ENCODE data around the gene SLC23A2. TPM values are rescaled to one million over a fixed set of nuclear protein-coding genes. Genes with fewer than 3 reads are reported as not detected.
A peak's percentile ranks its signal among the peaks of the same experiment; 100 is the strongest.

Gene SLC23A2
- total RNA-seq, 2 experiments from 2014 or later, result 14.3 to 25.7 TPM

- intact Hi-C loops (cut with micrococcal nuclease; ENCODE audit: unreplicated experiment), result loop anchor here (10.0 kb wide), 1 partner anchor 244 kb away; no protein-coding TSS in a partner anchor
- H3K9me2 ChIP-seq (ENCODE audit: insufficient read depth, low read length), result no peaks in the 10 kb centered on the region
- DNase-seq (ENCODE audit: low spot score), result no peak
- BruUV-seq (replicated peaks), result no TSS peak
- H4K20me1 ChIP-seq (ENCODE audit: insufficient read depth, low read length), result peaks cover 3% of the 10 kb centered on the region; the same call in 1 of the 2 replicates
- no peak overlapping the region for H3K4me3 ChIP-seq (ENCODE audit: low read depth, low read length, poor library complexity, severe bottlenecking)
- H3K4me2 ChIP-seq (ENCODE audit: low read length), result no peak overlapping the region
- ChIA-PET CTCF (ENCODE audit: unreplicated experiment) (interaction anchor here (0.7 to 1.3 kb wide), 2 partner anchors 189 to 191 kb away, joined by 3 read pairs; no protein-coding TSS in a partner anchor), POLR2A (interaction anchor here (0.6 kb wide), 2 partner anchors 9 to 189 kb away, joined by 3 read pairs; no protein-coding TSS in a partner anchor)
- H3K4me1 ChIP-seq (ENCODE audit: insufficient read depth, low read length, poor library complexity, severe bottlenecking), result peaks cover 18% of the 10 kb centered on the region
- peaks cover 19% of the 10 kb centered on the region for H3K36me3 ChIP-seq (ENCODE audit: insufficient read depth, low read length)
- no peak for TF ChIP-seq CTCF (conservative IDR thresholded peaks at IDR 0.05; ENCODE audit: low read length)
- no peak for TF ChIP-seq EZH2phosphoT487 (IDR thresholded peaks at IDR 0.05; ENCODE audit: borderline replicate concordance, low read depth, low read length)
- H3K9me3 ChIP-seq (ENCODE audit: low read length), result peaks cover 9% of the 10 kb centered on the region; the same call in 1 of the 2 replicates
- no peak overlapping the region for H2AFZ ChIP-seq (ENCODE audit: low read length)
- no peaks in the 10 kb centered on the region for H3K79me2 ChIP-seq (ENCODE audit: insufficient read depth, low read depth, low read length)
- H3K27ac ChIP-seq (ENCODE audit: low read depth, low read length, poor library complexity, severe bottlenecking), result no peak overlapping the region
Measured at GRCh38 chr20:4950841-4951240, 50.5 kb downstream of the SLC23A2 start.

GRCh38 chr20:4950437-4950836 lies 50.9 kb downstream of the SLC23A2 start:
- Histone ChIP-seq H3K4me2 (ENCODE audit: low read length) (no peak overlapping the region), H3K4me1 (ENCODE audit: insufficient read depth, low read length, poor library complexity, severe bottlenecking) (peaks cover 18% of the 10 kb centered on the region), H3K4me3 (ENCODE audit: low read depth, low read length, poor library complexity, severe bottlenecking) (no peak overlapping the region), H4K20me1 (ENCODE audit: insufficient read depth, low read length) (peaks cover 3% of the 10 kb centered on the region; the same call in 1 of the 2 replicates), H3K9me3 (ENCODE audit: low read length) (peaks cover 9% of the 10 kb centered on the region; the same call in 1 of the 2 replicates), H3K9me2 (ENCODE audit: insufficient read depth, low read length) (no peaks in the 10 kb centered on the region), H3K27ac (ENCODE audit: low read depth, low read length, poor library complexity, severe bottlenecking) (no peak overlapping the region), H3K36me3 (ENCODE audit: insufficient read depth, low read length) (peaks cover 19% of the 10 kb centered on the region), H2AFZ (ENCODE audit: low read length) (no peak overlapping the region), H3K79me2 (ENCODE audit: insufficient read depth, low read depth, low read length) (no peaks in the 10 kb centered on the region)
- BruUV-seq (replicated peaks), result no TSS peak
- CTCF ChIA-PET (ENCODE audit: unreplicated experiment), result interaction anchor here (0.7 to 1.3 kb wide), 2 partner anchors 188 to 191 kb away, joined by 3 read pairs; no protein-coding TSS in a partner anchor
- intact Hi-C loops (cut with micrococcal nuclease; ENCODE audit: unreplicated experiment), result loop anchor here (10.0 kb wide), 1 partner anchor 244 kb away; no protein-coding TSS in a partner anchor
- POLR2A ChIA-PET, result interaction anchor here (0.6 kb wide), 2 partner anchors 8 to 189 kb away, joined by 3 read pairs; no protein-coding TSS in a partner anchor
- DNase-seq (ENCODE audit: low spot score), result no peak
- TF ChIP-seq EZH2phosphoT487 (IDR thresholded peaks at IDR 0.05; ENCODE audit: borderline replicate concordance, low read depth, low read length) (no peak), CTCF (conservative IDR thresholded peaks at IDR 0.05; ENCODE audit: low read length) (no peak)

GRCh38 chr20:4949833-4950178 lies 51.5 kb downstream of the SLC23A2 start:
- Histone ChIP-seq H3K27ac (ENCODE audit: low read depth, low read length, poor library complexity, severe bottlenecking) (no peak overlapping the region), H3K9me3 (ENCODE audit: low read length) (peaks cover 9% of the 10 kb centered on the region; the same call in 1 of the 2 replicates), H4K20me1 (ENCODE audit: insufficient read depth, low read length) (peaks cover 3% of the 10 kb centered on the region; the same call in 1 of the 2 replicates), H3K4me3 (ENCODE audit: low read depth, low read length, poor library complexity, severe bottlenecking) (no peak overlapping the region), H3K4me1 (ENCODE audit: insufficient read depth, low read length, poor library complexity, severe bottlenecking) (peaks cover 18% of the 10 kb centered on the region), H3K4me2 (ENCODE audit: low read length) (peak overlapping the region; percentile 9; the same call in 1 of the 2 replicates), H3K36me3 (ENCODE audit: insufficient read depth, low read length) (peaks cover 19% of the 10 kb centered on the region), H2AFZ (ENCODE audit: low read length) (no peak overlapping the region), H3K79me2 (ENCODE audit: insufficient read depth, low read depth, low read length) (no peaks in the 10 kb centered on the region), H3K9me2 (ENCODE audit: insufficient read depth, low read length) (no peaks in the 10 kb centered on the region)
- DNase-seq (ENCODE audit: low spot score), result peak; percentile 60
- BruUV-seq (replicated peaks), result no TSS peak
- TF ChIP-seq CTCF (conservative IDR thresholded peaks at IDR 0.05; ENCODE audit: low read length) (peak; percentile 92), EZH2phosphoT487 (IDR thresholded peaks at IDR 0.05; ENCODE audit: borderline replicate concordance, low read depth, low read length) (no peak)
- ChIA-PET POLR2A (no interaction called here), CTCF (ENCODE audit: unreplicated experiment) (interaction anchor here (1.3 kb wide), 1 partner anchor 190 kb away, joined by 3 read pairs; no protein-coding TSS in a partner anchor)
- intact Hi-C loops (cut with micrococcal nuclease; ENCODE audit: unreplicated experiment), result loop anchor here (5.0 to 10.0 kb wide), 2 partner anchors 245 to 343 kb away; no protein-coding TSS in a partner anchor
